IMR-90 (cell line): ENCODE results near the gene MMEL1. TPM values are rescaled to one million over a fixed set of nuclear protein-coding genes. Genes with fewer than 3 reads are reported as not detected.

Experiments used
- ATAC-seq: fragments of 200-7000 bp; cut with Tn5 transposase; 2 replicates; pipeline ENCODE4 v1.9.1; 2020; ENCODE audit warnings: low read depth, mild to moderate bottlenecking, moderate library complexity
- BruUV-seq: library from RNA; stranded (reverse); fragments of 400-500 nt; replicated peaks from 2 replicates; lab custom pipeline; 2021; lab: Mats Ljungman, UMichigan
- CTCF ChIA-PET: fragments of 300-600 bp; formaldehyde crosslinking; extraction: SDS; loops from one replicate; lab custom pipeline; 2021; ENCODE audit warnings: antibody characterized with exemption; lab: Yijun Ruan, JAX
- POLR2A ChIA-PET: fragments of 300-600 bp; sonication (Branson Sonifier 250); formaldehyde crosslinking; loops from one replicate; lab custom pipeline; 2022; ENCODE audit warnings: antibody characterized with exemption; ENCODE audit not compliant: unreplicated experiment; lab: Charles Lee
- DNase-seq: peaks from one replicate; pipeline ENCODE4 v3.0.0; 2013
- H2AFZ ChIP-seq: replicated peaks from 2 replicates; pipeline ENCODE3; 2013; ENCODE audit warnings: low read length, mild to moderate bottlenecking; ENCODE audit not compliant: poor library complexity
- H2AK5ac ChIP-seq: 2 replicates; pipeline ENCODE4 v1.6.1; 2013; ENCODE audit warnings: low read depth, low read length, inconsistent platforms
- H2AK9ac ChIP-seq: replicated peaks from 2 replicates; pipeline ENCODE3; 2013; ENCODE audit warnings: mild to moderate bottlenecking, low read depth, low read length, moderate library complexity; ENCODE audit not compliant: poor library complexity
- H2BK120ac ChIP-seq: 2 replicates; pipeline ENCODE4 v1.6.1; 2013; ENCODE audit warnings: low read depth, low read length, inconsistent platforms
- H2BK15ac ChIP-seq: 3 replicates; pipeline ENCODE4 v1.6.1; 2013; ENCODE audit warnings: low read depth, low read length, inconsistent platforms
- H2BK20ac ChIP-seq: 2 replicates; pipeline ENCODE4 v1.6.1; 2013; ENCODE audit warnings: low read depth, mild to moderate bottlenecking, inconsistent platforms, low read length, moderate library complexity
- H2BK5ac ChIP-seq: 2 replicates; pipeline ENCODE4 v1.6.1; 2013; ENCODE audit warnings: mild to moderate bottlenecking, low read depth, low read length, inconsistent platforms; ENCODE audit not compliant: poor library complexity, severe bottlenecking
- H3K14ac ChIP-seq: replicated peaks from 2 replicates; pipeline ENCODE4 v1.6.1; 2013; ENCODE audit warnings: low read depth, low read length, inconsistent platforms
- H3K18ac ChIP-seq: 2 replicates; pipeline ENCODE4 v1.6.1; 2013; ENCODE audit warnings: low read depth, low read length, control low read depth
- H3K23ac ChIP-seq: 2 replicates; pipeline ENCODE4 v1.6.1; 2013; ENCODE audit warnings: low read depth, low read length, inconsistent platforms
- H3K27ac ChIP-seq: 2 replicates; pipeline ENCODE4 v1.5.1; 2013; ENCODE audit warnings: mild to moderate bottlenecking, control low read depth, low read length; ENCODE audit not compliant: insufficient read depth
- H3K27me3 ChIP-seq: 2 replicates; pipeline ENCODE4 v1.6.1; 2013; ENCODE audit warnings: low read length; ENCODE audit not compliant: control insufficient read depth, insufficient read depth
- H3K36me3 ChIP-seq: 2 replicates; pipeline ENCODE4 v1.6.1; 2013; ENCODE audit warnings: low read length, mixed read lengths; ENCODE audit not compliant: control insufficient read depth, insufficient read depth
- H3K4ac ChIP-seq: 2 replicates; pipeline ENCODE4 v1.6.1; 2013; ENCODE audit warnings: low read depth, low read length, inconsistent platforms
- H3K4me1 ChIP-seq: 2 replicates; pipeline ENCODE4 v1.6.1; 2013; ENCODE audit warnings: low read length, mixed read lengths; ENCODE audit not compliant: control insufficient read depth, insufficient read depth
- H3K4me2 ChIP-seq: 2 replicates; pipeline ENCODE4 v1.6.1; 2013; ENCODE audit warnings: low read depth, mild to moderate bottlenecking, control low read depth, low read length, moderate library complexity
- H3K4me3 ChIP-seq: 2 replicates; pipeline ENCODE4 v1.5.1; 2013; ENCODE audit warnings: low read depth, mild to moderate bottlenecking, control low read depth, low read length, moderate library complexity; ENCODE audit not compliant: insufficient read depth
- H3K56ac ChIP-seq: 2 replicates; pipeline ENCODE4 v1.6.1; 2013; ENCODE audit warnings: low read length, inconsistent platforms; ENCODE audit not compliant: insufficient read depth; ENCODE audit errors: extremely low read depth
- H3K79me1 ChIP-seq, 2 experiments: 2 replicates each; pipeline ENCODE4 v1.6.1; 2013; ENCODE audit warnings: low read length in 2 of 2, inconsistent platforms in 1 of 2, low read depth in 1 of 2
- H3K9ac ChIP-seq: 2 replicates; pipeline ENCODE4 v1.6.1; 2013; ENCODE audit warnings: low read depth, low read length, control low read depth
- H3K9me1 ChIP-seq: 2 replicates; pipeline ENCODE4 v1.6.1; 2013; ENCODE audit warnings: low read length, inconsistent platforms; ENCODE audit not compliant: insufficient read depth
- H3K9me3 ChIP-seq: 2 replicates; pipeline ENCODE4 v1.6.1; 2013; ENCODE audit warnings: low read length; ENCODE audit not compliant: control insufficient read depth, insufficient read depth
- H4K20me1 ChIP-seq: 2 replicates; pipeline ENCODE4 v1.6.1; 2013; ENCODE audit warnings: low read length, inconsistent platforms; ENCODE audit not compliant: insufficient read depth
- H4K5ac ChIP-seq: 2 replicates; pipeline ENCODE4 v1.6.1; 2013; ENCODE audit warnings: mild to moderate bottlenecking, low read depth, low read length, control low read depth
- H4K8ac ChIP-seq, 2 experiments: 2 replicates each; pipeline ENCODE4 v1.6.1; 2013; ENCODE audit warnings: low read depth in 2 of 2, low read length in 2 of 2, control low read depth in 1 of 2, inconsistent platforms in 1 of 2
- H4K91ac ChIP-seq: 2 replicates; pipeline ENCODE4 v1.6.1; 2013; ENCODE audit warnings: low read depth, low read length, inconsistent platforms; ENCODE audit not compliant: insufficient read depth
- BHLHE40 ChIP-seq: fragments of 150-350 bp; IDR thresholded peaks from 2 replicates; pipeline ENCODE4 v1.6.1; 2016; ENCODE audit warnings: mild to moderate bottlenecking, low read depth, low read length
- CEBPB ChIP-seq: IDR thresholded peaks from 2 replicates; pipeline ENCODE4 v1.6.1; 2012; ENCODE audit warnings: low read depth, low read length, improper control_type of control experiment
- CHD1 ChIP-seq: IDR thresholded peaks from 2 replicates; pipeline ENCODE4 v1.6.1; 2012; ENCODE audit warnings: low read depth, low read length, improper control_type of control experiment
- CTCF ChIP-seq: conservative IDR thresholded peaks from 2 replicates; pipeline ENCODE4 v1.5.1; 2012; ENCODE audit warnings: mild to moderate bottlenecking, low read depth, low read length, improper control_type of control experiment
- NFE2L2 ChIP-seq: fragments of 150-350 bp; IDR thresholded peaks from 2 replicates; pipeline ENCODE4 v1.6.1; 2016; ENCODE audit warnings: low read depth, mild to moderate bottlenecking, low read length
- POLR2A ChIP-seq: IDR thresholded peaks from 2 replicates; pipeline ENCODE4 v1.6.1; 2012; ENCODE audit warnings: mild to moderate bottlenecking, low read depth, low read length
- RAD21 ChIP-seq: IDR thresholded peaks from 2 replicates; pipeline ENCODE4 v1.6.1; 2012; ENCODE audit warnings: low read length, improper control_type of control experiment
- RCOR1 ChIP-seq: IDR thresholded peaks from 2 replicates; pipeline ENCODE4 v1.6.1; 2012; ENCODE audit warnings: mild to moderate bottlenecking, low read length, improper control_type of control experiment; ENCODE audit not compliant: insufficient replicate concordance
- RFX5 ChIP-seq: IDR thresholded peaks from 2 replicates; pipeline ENCODE4 v1.8.0; 2012; ENCODE audit warnings: low read depth, mild to moderate bottlenecking, low read length, moderate library complexity
- SMC3 ChIP-seq: fragments of 150-350 bp; IDR thresholded peaks from 2 replicates; pipeline ENCODE4 v1.6.1; 2016; ENCODE audit warnings: low read depth, mild to moderate bottlenecking, antibody characterized with exemption, low read length, moderate library complexity
- WGBS, 2 experiments: methylation state at CpG; one replicate each; pipeline versions ENCODE4 v1.1.5 to v1.1.7; 2013; ENCODE audit warnings: missing lambda C conversion rate in 2 of 2; ENCODE audit not compliant: insufficient read length in 1 of 2; ENCODE audit errors: extremely low coverage in 2 of 2; 5-methylcytosine and 5-hydroxymethylcytosine counted together
- dilution Hi-C: fragments of 300-500 bp; cut with HindIII; formaldehyde crosslinking; loops from one replicate; pipeline ENCODE4 v1.14.3; 2018; ENCODE audit warnings: low sequenced_read_pairs; ENCODE audit not compliant: unreplicated experiment
- in situ Hi-C: fragments of 300-500 bp; cut with MboI; formaldehyde crosslinking; loops from 3 replicates; pipeline ENCODE4 v1.14.3; 2019; ENCODE audit warnings: low sequenced_read_pairs, inconsistent platforms, mixed read lengths
- intact Hi-C: fragments of 100-400 bp; cut with micrococcal nuclease; formaldehyde crosslinking; loops from 2 replicates; pipeline ENCODE4 v1.10.0; 2022
- polyA plus RNA-seq, 3 experiments: library from polyadenylated mRNA; depleted of rRNA; stranded (reverse); fragments of >200 nt; gene quantifications; 2 replicates each; pipeline ENCODE4 v1.2.3, GENCODE V29; 2012; ENCODE audit warnings: low replicate concordance in 1 of 3
- total RNA-seq: library from RNA; depleted of rRNA; stranded (reverse); fragments of >200 nt; gene quantifications from 2 replicates; pipeline ENCODE4 v1.2.3, GENCODE V29; 2012
- TF ChIP-seq, protein P1 (sequence below): fragments of 150-350 bp; IDR thresholded peaks from 2 replicates; pipeline ENCODE4 v1.6.1; 2017; ENCODE audit warnings: mild to moderate bottlenecking, antibody characterized with exemption, low read length, low read depth

The MMEL1 gene
- total and polyA plus RNA-seq, 2 of the 4 experiments (the other 2 are of a cell fraction) = under 0.01 to 0.12 TPM

DNA sequence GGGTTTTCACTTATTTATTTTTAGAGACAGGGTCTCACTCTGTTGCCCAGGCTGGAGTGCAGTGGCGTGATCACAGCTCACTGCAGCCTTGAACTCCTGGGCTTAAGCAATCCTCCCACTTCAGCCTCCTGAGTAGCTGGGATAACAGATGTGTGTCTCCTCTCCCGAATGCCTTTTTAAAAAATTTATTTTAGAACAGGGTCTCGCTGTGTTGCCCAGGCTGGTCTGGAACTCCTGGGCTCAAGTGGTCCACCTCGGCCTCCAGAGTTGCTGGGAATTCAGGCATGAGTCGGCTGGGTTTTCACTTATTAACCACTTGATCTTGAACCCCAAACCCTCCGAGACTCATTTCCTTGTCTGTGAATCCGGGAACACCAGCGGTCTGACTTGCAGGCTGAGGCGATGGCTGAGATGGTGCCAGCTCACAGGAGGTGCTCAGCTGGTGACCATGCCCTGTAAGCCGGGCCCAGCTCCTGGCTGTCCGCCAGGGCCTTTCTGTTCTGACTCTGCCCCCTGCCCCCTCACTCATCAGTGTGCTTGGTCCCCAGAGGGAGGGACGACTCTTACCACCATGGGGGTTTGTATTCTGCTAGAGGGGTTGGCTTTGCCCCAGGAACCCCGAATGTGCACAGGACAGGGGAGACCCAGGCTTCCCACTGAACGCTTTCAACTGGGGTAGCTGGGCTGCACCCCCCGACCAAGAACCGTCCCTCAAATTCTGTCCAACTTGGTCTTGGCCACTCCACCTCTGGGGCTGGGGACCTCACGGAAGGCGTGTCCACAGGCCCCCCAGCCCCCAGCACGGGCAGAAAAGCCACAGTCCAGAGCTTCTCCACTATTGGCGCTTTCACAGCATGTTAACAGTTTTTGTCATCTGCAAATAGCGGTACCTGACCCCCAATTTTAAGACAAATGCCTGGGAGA, 22.5 kb downstream of the MMEL1 start:
- Histone ChIP-seq H2BK15ac (no peak overlapping the region), H3K4me2 (no peak overlapping the region), H4K91ac (no peak overlapping the region), H3K79me1 (no peaks in the 10 kb centered on the region), H3K9me3 (0 out of 2 replicates have a peak, but pooled peaks cover 1% of the 10 kb centered on the region), H2BK20ac (no peak overlapping the region), H3K14ac (no peak overlapping the region), H3K9me1 (no peaks in the 10 kb centered on the region), H3K36me3 (no peaks in the 10 kb centered on the region), H2AK5ac (no peak overlapping the region), H2BK120ac (no peak overlapping the region), H3K27me3 (no peaks in the 10 kb centered on the region; the same call in 1 of the 2 replicates), H3K23ac (no peak overlapping the region), H3K4ac (no peak overlapping the region), H2AFZ (no peak overlapping the region), H3K18ac (no peak overlapping the region), H3K9ac (no peak overlapping the region), H2BK5ac (no peak overlapping the region), H4K8ac (no peak overlapping the region), H4K20me1 (no peaks in the 10 kb centered on the region), H4K5ac (no peak overlapping the region), H3K27ac (no peak overlapping the region), H2AK9ac (no peak overlapping the region), H3K4me3 (no peak overlapping the region), H3K4me1 (no peaks in the 10 kb centered on the region), H3K56ac (no peak overlapping the region)
- intact Hi-C loops (no loop called here), in situ Hi-C loops (no loop called here), dilution Hi-C loops (no loop called here)
- DNase-seq (no peak), ATAC-seq (no peak)
- BruUV-seq = no TSS peak
- TF ChIP-seq SMC3 = no peak
- no peak for TF ChIP-seq BHLHE40
- no peak for TF ChIP-seq POLR2A
- TF ChIP-seq CEBPB = no peak
- TF ChIP-seq, protein P1, sequence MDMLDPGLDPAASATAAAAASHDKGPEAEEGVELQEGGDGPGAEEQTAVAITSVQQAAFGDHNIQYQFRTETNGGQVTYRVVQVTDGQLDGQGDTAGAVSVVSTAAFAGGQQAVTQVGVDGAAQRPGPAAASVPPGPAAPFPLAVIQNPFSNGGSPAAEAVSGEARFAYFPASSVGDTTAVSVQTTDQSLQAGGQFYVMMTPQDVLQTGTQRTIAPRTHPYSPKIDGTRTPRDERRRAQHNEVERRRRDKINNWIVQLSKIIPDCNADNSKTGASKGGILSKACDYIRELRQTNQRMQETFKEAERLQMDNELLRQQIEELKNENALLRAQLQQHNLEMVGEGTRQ = no peak
- no peak for TF ChIP-seq NFE2L2
- no peak for TF ChIP-seq RFX5
- TF ChIP-seq CHD1 = no peak
- no peak for TF ChIP-seq RCOR1
- no peak for TF ChIP-seq CTCF
- TF ChIP-seq RAD21 = no peak
- POLR2A ChIA-PET = no interaction called here
- 30% methylated on average over 8 of the region's 21 CpGs; no CpG with 5 or more reads in 1 of the 2 experiments for WGBS, 2 experiments
- CTCF ChIA-PET = no interaction called here
